Activated CD4-positive, alpha-beta T cell treated with anti-CD3 and anti-CD28 coated beads, Interleukin-2, amount 50 U/mL, for 24 hours (primary cell): ENCODE results near the gene MGA.
A peak's percentile ranks its signal among the peaks of the same experiment; 100 is the strongest.

ENCODE experiments used
- DNase-seq, 2 donors: peaks; one replicate each; pipeline ENCODE4 v3.0.0-alpha.2; 2020; ENCODE audit warnings: low read depth in 1 of 2, low spot score in 1 of 2

Gene MGA

GRCh38 chr15:41660235-41661077 lies at the start of gene MGA:
MGA (plus strand) TSS chr15:41660405.
- DNase-seq: peak; percentile 80 to 82

DNA sequence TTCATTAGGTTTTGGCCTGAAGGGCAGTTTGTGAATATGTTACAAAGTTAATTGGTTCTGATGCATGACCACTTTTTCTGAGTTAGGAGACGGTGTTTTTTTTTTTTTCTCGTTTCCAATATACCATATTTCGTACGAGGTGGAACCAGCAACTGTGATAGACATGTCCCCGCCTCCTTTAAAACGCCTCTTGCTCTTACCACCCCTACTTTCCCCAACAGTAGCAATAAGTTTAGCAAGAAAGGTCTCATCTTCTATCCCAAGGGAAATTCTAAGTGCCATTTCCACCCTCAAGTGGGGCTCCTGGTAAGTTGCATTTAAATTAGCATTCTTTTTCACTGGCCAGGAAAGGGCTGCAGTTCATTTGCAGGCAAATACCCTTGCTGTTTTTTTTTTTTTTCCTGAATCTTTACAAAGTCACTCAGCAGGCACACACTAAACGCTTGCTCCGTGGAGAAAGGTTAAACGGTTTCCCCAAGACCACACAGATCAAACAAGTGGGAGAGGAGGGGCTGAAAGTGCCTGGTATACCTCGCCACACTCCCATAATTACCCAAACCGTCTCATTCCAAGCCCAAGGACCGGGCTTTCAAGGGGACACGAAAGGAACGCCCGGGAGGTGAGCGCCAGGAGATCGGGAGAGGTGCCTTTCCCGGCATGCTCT lies 39.5 kb upstream of the MGA start:
- no peak for DNase-seq

GRCh38 chr15:41621200-41622193 lies 38.7 kb upstream of the MGA start:
- peak; percentile 62 to 65 for DNase-seq

DNA sequence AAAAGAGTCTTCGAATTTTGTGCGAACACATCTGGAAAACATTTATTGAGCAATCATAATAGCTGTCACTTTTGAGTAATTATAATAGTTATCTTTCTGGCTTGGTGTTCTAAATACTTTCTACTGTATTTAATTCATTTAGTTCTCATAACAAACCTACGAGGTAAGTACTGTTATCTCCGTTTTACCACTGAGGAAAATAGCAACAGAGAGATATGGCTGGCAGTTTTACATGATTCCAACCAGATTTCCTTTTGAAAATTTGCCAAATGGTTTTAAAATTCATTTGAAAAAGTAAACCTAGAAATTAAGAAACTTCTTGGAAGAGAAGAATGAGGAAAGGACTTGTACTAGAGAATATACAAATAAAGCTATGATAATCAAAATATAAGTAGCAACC lies 37.3 kb upstream of the MGA start:
- DNase-seq: no peak

DNA sequence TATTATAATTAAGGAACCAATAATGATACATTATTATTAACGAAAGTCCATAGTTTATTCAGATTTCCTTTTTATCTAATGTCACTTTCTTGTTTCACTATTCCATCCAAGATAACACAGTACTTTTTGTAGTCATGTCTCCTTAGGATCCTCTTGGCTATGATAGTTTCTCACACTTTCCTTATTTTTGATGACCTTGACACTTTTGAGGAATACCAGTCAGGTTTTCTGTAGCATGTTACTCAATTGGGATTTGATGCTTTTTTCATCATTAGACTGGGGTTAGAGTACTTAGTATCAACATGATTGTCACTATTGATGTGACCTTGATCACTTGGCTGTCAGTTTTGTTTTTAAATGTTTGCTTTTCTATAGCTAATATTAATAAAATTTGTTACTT lies 33.0 kb upstream of the MGA start:
- no peak for DNase-seq

- DNase-seq: no peak
Measured at GRCh38 chr15:41629463-41629862, 30.7 kb upstream of the MGA start.

DNA sequence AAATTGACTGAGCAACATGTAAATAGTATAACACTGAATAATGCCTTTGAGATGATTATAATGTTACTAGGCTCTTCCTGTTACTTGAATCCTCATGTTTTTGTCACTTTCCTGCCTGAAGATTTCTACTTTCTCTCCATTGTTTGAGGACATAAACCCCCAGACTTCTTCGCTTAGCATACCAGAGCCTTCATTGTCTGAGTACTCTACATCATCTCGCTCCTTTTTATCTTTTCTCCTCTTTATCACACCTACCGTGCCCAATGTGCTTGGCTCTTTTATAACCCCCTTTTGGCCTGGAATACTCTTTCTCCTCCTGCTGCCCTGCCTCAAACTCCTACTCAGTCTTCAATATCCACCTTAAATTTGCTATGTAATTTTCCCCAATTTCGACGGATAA lies 30.3 kb upstream of the MGA start:
- no peak for DNase-seq

DNA sequence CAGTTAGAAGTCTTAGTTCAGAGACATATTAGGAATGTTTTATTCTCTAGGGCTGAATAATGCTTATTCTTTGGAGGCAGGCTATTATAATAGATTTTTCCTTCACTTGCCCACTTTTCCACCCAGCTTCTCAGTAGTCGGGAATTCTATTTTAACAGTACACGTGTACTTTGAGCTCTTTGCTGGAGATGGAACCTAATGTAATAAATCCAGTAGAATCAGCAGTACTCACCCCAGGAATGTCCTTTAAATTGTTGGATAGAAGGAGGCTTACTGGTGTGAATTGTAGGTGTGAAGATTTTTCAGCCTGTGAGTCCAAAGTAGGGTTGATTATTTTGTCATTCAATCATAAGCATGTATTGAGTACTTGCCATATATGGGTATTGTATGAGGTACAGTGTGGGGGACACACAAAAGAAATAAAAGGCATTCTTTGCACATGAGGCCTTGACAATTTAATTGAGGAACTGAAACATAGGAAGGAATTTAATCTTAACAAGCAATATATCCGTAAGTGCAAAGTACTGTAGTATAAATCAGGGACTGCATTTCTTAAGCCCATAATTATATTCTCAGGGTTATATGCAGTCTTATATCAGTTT lies 29.5 kb upstream of the MGA start:
- no peak for DNase-seq

DNA sequence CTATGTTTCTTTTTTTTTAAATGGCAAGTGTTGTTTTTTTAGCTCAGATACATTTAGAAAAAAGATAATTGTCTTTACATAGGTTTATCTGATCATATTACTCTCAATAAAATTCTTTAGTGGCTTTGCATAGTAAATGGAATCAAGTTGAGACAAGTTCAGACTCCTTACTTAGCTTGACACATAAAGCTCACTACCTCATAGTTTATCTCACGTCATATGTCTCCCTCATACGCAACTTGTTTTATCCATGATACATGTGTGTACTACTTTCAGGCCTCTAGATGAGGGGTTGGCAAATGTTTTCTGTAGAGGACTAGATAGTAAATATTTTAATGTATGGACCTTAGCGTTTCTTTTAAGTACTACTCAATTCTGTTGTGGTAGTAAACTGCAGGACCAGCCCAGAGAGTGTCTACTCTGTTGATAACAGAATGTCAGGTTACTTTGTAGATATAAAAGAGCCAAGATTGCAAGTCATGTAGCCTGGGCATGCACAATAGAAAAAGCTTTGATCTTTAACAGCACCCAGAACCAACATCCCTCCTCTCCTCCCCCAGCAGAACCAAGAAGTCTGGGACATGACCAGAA lies 28.2 kb upstream of the MGA start:
- DNase-seq: no peak

DNA sequence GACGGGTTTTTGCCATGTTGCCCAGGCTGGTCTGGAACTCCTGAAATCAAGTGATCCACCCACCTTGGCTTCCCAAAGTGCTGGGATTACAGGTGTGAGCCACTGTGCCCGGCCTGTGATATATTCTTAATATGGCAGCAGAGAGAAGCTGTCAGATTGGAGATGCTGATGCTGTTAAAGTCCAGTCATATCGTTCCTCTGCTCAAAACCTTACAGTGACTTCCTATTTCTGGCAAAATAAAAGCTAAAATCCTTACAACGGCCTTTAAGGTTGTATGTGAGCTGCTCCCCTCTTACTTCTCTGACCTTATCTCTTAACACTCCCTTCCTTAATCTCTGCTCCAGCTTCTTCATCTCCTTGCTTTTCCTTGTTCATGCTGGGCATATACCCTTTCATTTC lies 26.6 kb upstream of the MGA start:
- DNase-seq: no peak

GRCh38 chr15:41634072-41634626 lies 26.1 kb upstream of the MGA start:
- DNase-seq: no peak

GRCh38 chr15:41637086-41637485 lies 23.1 kb upstream of the MGA start:
- DNase-seq: no peak

GRCh38 chr15:41640985-41641384 lies 19.2 kb upstream of the MGA start:
- DNase-seq: no peak

DNA sequence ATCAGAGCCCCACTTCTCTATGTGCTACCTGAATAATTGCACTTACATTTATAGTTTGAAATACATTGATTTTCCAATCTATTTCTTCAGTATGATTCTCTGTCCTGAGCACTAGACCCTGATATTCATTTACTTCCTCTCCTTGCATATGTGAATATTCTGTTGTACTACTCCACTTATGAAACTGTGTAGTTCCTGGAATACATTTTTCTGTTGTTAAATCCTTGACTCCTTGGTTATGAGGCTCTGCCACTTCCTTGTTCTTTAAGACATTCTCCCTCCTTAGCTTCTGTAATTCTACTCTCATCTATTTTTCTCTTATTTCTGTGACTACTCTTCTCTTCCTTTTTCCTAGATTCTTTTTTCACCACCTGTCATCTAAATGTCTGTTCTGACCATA lies 12.9 kb upstream of the MGA start:
- DNase-seq: no peak

DNA sequence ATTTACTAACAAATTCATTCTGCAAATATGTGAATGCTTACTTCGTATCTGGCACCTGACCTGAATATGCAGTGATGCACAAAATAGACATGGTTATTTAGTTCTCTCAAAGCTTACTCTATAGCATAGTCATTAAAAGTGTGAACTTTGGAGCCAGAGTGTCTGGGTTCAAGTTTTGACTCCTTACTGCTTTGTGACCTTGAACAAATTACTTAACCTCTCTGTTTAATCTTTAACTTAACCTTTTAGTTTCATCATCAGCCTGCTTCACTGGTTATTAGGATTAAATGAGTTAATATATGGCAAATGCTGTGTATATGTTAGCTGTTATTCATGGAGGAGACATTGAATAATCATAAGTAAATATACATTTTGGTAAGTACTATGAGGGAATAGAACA lies 12.1 kb upstream of the MGA start:
- DNase-seq: no peak

DNA sequence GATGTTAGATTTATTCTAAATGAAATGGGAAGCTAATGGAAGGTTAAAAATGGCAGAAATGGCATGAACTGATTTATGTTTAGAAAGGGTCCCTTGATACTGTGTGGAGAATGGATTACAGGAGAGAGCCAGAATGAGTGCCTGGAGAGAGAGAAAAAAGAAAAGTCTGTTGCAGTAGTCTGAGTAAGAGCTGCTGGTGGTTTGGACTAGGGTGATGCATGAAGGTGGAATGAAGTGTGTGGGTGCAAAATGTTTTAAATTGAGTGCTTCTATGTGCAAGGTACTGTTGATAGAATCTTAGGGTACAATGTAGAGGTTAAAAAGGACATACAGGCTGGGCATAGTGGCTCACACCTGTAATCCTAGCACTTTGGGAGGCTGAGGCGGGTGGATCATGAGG lies 11.4 kb upstream of the MGA start:
- no peak for DNase-seq

GRCh38 chr15:41650806-41651205 lies 9.4 kb upstream of the MGA start:
- no peak for DNase-seq

DNA sequence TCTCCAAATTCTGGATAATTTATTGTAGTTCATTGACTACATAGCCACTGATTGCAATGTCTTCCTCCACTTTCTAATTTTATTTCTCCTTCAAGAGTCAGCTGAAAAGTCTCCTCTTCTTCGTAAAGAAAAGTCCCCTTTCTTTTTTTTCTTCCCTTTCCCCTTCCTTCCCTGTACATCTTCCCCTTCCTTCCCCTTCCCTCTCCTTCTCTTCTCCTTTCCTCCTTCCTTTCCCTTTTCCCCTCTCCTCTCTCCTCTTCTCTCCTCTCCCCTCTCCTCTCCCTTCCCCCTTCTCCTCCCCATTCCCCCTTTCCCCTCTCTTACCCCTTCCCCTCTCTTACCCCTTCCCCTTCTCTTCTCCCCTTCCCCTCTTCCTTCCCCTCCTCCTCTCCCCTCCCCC lies 8.8 kb upstream of the MGA start:
- DNase-seq: no peak

DNA sequence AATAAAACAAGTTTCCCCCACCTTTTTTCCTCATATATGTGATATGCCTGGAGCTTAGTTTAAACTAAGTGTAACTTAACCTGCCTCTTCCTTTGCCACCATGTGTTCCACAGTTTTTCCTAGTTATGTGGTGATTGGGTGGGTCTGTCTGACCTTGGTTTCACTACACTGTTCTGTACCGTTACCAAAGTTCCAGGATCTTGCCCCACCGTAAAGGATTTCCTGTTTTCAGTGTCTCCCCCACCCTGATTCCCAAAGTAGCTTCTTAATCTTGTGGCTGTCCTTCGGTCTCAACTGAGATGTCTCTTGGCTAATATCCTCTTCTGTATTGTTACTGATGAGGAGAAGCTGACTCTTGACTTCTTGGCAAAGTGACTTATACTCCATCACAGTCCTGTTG lies 6.4 kb upstream of the MGA start:
- no peak for DNase-seq

GRCh38 chr15:41655716-41656115 lies 4.5 kb upstream of the MGA start:
- no peak for DNase-seq

GRCh38 chr15:41656188-41656587 lies 4.0 kb upstream of the MGA start:
- DNase-seq: no peak
